Activated naive CD8-positive, alpha-beta T cell (primary cell): ENCODE measurements around the gene RBBP8NL.
"Not testable (repeated sequence)": the region's sequence is repeated elsewhere in the genome, so short reads cannot be mapped to it uniquely, and the experiment has no call there.

ENCODE experiments used
- H3K27ac Mint-ChIP-seq: one replicate; pipeline ENCODE4 v1.8.0; 2021; ENCODE audit warnings: mixed read lengths
- H3K27me3 Mint-ChIP-seq: one replicate; pipeline ENCODE4 v1.8.0; 2021; ENCODE audit warnings: mixed read lengths
- H3K36me3 Mint-ChIP-seq: one replicate; pipeline ENCODE4 v1.8.0; 2021; ENCODE audit warnings: mixed read lengths
- H3K4me1 Mint-ChIP-seq: one replicate; pipeline ENCODE4 v1.8.0; 2021; ENCODE audit warnings: low read depth, mixed read lengths
- H3K4me3 Mint-ChIP-seq: one replicate; pipeline ENCODE4 v1.8.0; 2021; ENCODE audit warnings: mild to moderate bottlenecking, mixed read lengths
- H3K9me3 Mint-ChIP-seq: one replicate; pipeline ENCODE4 v1.8.0; 2021; ENCODE audit warnings: low read depth, mixed read lengths

Gene RBBP8NL

GRCh38 chr20:62437927-62438326, 10.6 kb upstream of the RBBP8NL start:
- Mint-ChIP-seq H3K27me3 (peaks cover 16% of the 10 kb centered on the region), H3K9me3 (no peaks in the 10 kb centered on the region), H3K36me3 (no peaks in the 10 kb centered on the region), H3K4me3 (no peak overlapping the region), H3K27ac (no peak overlapping the region), H3K4me1 (no peaks in the 10 kb centered on the region)

DNA sequence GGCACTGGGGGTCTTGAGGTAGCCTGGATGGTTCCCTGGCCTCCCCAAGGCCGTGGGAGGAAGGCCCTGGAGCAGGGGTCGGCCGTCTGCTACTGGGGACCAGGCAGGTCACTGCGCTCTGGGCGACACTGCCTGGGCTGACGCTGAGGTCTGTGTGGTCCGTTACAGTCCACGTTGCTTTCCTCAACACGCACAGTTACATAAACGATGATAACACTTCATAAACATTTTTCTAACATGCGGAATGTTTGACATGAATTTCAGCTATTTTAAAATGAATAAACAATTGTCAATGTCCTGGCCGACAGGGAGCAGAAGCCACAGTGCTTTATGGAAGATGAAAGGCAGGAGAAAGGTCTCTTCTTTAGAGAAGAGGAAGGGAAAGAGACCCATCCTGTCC, 10.2 kb upstream of the RBBP8NL start:
- Mint-ChIP-seq H3K27me3 (peaks cover 16% of the 10 kb centered on the region), H3K27ac (no peak overlapping the region), H3K4me1 (no peaks in the 10 kb centered on the region)

GRCh38 chr20:62436692-62437091, 9.4 kb upstream of the RBBP8NL start:
- no peaks in the 10 kb centered on the region for H3K4me1 Mint-ChIP-seq
- no peak overlapping the region for H3K4me3 Mint-ChIP-seq
- no peaks in the 10 kb centered on the region for H3K9me3 Mint-ChIP-seq
- peaks cover 16% of the 10 kb centered on the region for H3K27me3 Mint-ChIP-seq
- no peaks in the 10 kb centered on the region for H3K36me3 Mint-ChIP-seq
- H3K27ac Mint-ChIP-seq, result no peak overlapping the region

More for the DNA sequence above, 10.2 kb upstream of the RBBP8NL start:
- Mint-ChIP-seq H3K36me3 (no peaks in the 10 kb centered on the region), H3K4me3 (no peak overlapping the region), H3K9me3 (no peaks in the 10 kb centered on the region)

GRCh38 chr20:62433658-62434497, 6.5 kb upstream of the RBBP8NL start:
- no peak overlapping the region for H3K27ac Mint-ChIP-seq
- no peaks in the 10 kb centered on the region for H3K36me3 Mint-ChIP-seq
- no peaks in the 10 kb centered on the region for H3K4me1 Mint-ChIP-seq
- H3K27me3 Mint-ChIP-seq, result peaks cover 20% of the 10 kb centered on the region
- no peak overlapping the region for H3K4me3 Mint-ChIP-seq
- H3K9me3 Mint-ChIP-seq, result no peaks in the 10 kb centered on the region

GRCh38 chr20:62430866-62431447, 3.6 kb upstream of the RBBP8NL start:
- Mint-ChIP-seq H3K4me1 (no peaks in the 10 kb centered on the region), H3K9me3 (no peaks in the 10 kb centered on the region), H3K4me3 (no peak overlapping the region), H3K36me3 (no peaks in the 10 kb centered on the region), H3K27me3 (peaks cover 22% of the 10 kb centered on the region), H3K27ac (no peak overlapping the region)

DNA sequence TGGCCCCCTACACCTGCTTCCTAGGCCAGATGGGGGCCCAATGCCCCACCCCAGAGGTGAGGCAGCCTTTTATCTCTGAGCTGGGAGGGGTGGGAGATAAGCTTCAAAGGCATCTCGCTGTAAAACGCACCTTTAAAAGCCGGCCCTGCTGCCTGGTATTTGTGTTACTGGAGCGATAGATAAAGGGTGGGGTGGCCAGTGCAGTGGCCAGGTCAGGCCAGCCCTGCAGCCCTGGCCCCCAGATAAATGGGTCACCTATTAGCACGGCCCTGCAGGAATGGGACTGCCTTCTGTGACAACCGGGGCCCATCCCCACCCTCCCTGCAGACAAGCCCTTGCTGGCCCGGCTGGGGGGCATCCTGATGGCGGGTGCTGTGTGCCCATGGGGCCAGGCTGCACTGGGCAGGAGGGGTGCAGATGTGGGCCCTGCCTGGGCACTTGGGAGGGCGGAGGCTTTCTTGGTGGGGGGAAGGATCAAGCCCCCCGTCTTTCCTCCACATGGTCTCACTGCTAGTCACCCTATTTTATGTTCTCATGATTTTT, 3.0 kb upstream of the RBBP8NL start:
- no peak overlapping the region for H3K4me3 Mint-ChIP-seq
- H3K27ac Mint-ChIP-seq, result no peak overlapping the region
- H3K36me3 Mint-ChIP-seq, result no peaks in the 10 kb centered on the region
- no peaks in the 10 kb centered on the region for H3K9me3 Mint-ChIP-seq
- H3K4me1 Mint-ChIP-seq, result no peaks in the 10 kb centered on the region
- peaks cover 17% of the 10 kb centered on the region for H3K27me3 Mint-ChIP-seq

- Mint-ChIP-seq H3K9me3 (no peaks in the 10 kb centered on the region), H3K4me3 (no peak overlapping the region), H3K27ac (no peak overlapping the region), H3K4me1 (no peaks in the 10 kb centered on the region), H3K27me3 (peaks cover 12% of the 10 kb centered on the region), H3K36me3 (no peaks in the 10 kb centered on the region)
Measured at GRCh38 chr20:62429455-62430310, 2.3 kb upstream of the RBBP8NL start.

- Mint-ChIP-seq H3K27me3 (peaks cover 6% of the 10 kb centered on the region), H3K9me3 (no peaks in the 10 kb centered on the region), H3K4me1 (no peaks in the 10 kb centered on the region)
Measured at GRCh38 chr20:62428396-62429295, 1.3 kb upstream of the RBBP8NL start.

GRCh38 chr20:62428002-62428372, 648 bp upstream of the RBBP8NL start:
- Mint-ChIP-seq H3K36me3 (no peaks in the 10 kb centered on the region), H3K27me3 (peaks cover 6% of the 10 kb centered on the region), H3K4me1 (no peaks in the 10 kb centered on the region), H3K27ac (no peak overlapping the region), H3K9me3 (no peaks in the 10 kb centered on the region), H3K4me3 (no peak overlapping the region)

More at GRCh38 chr20:62428396-62429295, 1.3 kb upstream of the RBBP8NL start:
- no peak overlapping the region for H3K4me3 Mint-ChIP-seq
- H3K36me3 Mint-ChIP-seq, result no peaks in the 10 kb centered on the region
- H3K27ac Mint-ChIP-seq, result no peak overlapping the region

DNA sequence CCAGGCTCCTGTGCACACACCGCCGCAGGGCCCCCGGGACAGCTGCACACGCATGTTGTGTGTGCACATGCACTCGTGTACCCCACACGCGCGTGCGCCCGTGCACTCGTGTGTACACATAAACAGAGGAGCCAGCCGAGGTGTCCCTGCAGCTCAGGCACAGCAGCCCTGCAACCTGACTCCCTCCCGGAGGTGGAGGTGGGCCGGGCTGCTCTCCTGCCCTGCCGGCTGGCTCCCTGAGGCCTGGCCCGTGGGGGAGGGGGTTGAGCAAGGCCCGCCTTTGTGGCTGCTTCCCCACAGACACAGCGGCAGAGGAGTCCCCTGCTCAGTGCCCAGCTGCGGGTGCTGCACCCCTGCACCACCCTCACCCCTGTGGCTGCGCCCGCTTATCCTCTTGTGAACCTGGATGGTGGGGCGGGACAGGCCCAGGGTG, 624 bp downstream of the RBBP8NL start:
- H3K27me3 Mint-ChIP-seq, result peaks cover 6% of the 10 kb centered on the region
- no peaks in the 10 kb centered on the region for H3K36me3 Mint-ChIP-seq
- no peak overlapping the region for H3K4me3 Mint-ChIP-seq
- no peaks in the 10 kb centered on the region for H3K4me1 Mint-ChIP-seq
- no peaks in the 10 kb centered on the region for H3K9me3 Mint-ChIP-seq
- no peak overlapping the region for H3K27ac Mint-ChIP-seq

- not testable (repeated sequence) for H3K9me3 Mint-ChIP-seq, H3K27ac Mint-ChIP-seq, H3K27me3 Mint-ChIP-seq, H3K4me3 Mint-ChIP-seq, H3K4me1 Mint-ChIP-seq, H3K36me3 Mint-ChIP-seq
Measured at GRCh38 chr20:62426059-62426348, 1.3 kb downstream of the RBBP8NL start.

DNA sequence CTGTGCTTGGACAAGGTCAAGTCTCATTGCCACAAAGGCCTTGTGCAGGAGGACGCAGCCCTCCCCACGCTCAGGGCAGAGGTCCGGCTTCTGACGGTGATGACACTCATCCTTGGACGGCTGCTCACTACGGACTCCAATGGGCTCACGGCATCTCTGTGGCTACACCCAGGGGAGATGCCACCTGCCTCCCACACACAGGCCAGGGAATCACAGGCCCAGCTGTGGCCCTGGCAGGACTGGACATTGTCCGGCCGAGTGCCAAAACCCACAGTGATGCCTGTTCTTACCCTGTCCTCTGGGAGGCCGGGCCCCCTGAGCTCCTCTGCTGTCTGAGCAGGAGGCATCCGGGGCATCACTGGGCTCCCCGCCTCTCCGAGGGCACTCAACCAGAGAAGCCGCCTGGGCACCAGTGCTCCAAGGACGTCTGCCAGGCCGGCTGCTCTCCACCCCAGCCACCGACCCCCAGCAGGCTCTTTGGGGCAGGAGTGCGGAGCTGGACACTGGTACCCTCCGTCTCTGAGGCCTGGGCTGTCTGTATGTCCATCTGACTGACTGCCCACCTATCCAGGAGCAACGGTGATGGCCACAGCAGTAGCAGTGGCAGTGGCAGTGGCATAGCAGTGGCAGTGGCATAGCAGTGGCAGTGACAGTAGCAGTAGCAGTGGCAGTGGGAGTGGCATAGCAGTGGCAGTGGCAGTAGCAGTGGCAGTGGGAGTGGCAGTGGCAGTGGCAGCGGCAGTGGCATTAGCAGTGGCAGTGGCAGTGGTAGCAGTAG, 1.9 kb downstream of the RBBP8NL start:
- no peaks in the 10 kb centered on the region for H3K9me3 Mint-ChIP-seq
- peaks cover 3% of the 10 kb centered on the region for H3K27me3 Mint-ChIP-seq
- H3K36me3 Mint-ChIP-seq, result no peaks in the 10 kb centered on the region
- no peak overlapping the region for H3K27ac Mint-ChIP-seq
- no peak overlapping the region for H3K4me3 Mint-ChIP-seq
- H3K4me1 Mint-ChIP-seq, result no peaks in the 10 kb centered on the region

DNA sequence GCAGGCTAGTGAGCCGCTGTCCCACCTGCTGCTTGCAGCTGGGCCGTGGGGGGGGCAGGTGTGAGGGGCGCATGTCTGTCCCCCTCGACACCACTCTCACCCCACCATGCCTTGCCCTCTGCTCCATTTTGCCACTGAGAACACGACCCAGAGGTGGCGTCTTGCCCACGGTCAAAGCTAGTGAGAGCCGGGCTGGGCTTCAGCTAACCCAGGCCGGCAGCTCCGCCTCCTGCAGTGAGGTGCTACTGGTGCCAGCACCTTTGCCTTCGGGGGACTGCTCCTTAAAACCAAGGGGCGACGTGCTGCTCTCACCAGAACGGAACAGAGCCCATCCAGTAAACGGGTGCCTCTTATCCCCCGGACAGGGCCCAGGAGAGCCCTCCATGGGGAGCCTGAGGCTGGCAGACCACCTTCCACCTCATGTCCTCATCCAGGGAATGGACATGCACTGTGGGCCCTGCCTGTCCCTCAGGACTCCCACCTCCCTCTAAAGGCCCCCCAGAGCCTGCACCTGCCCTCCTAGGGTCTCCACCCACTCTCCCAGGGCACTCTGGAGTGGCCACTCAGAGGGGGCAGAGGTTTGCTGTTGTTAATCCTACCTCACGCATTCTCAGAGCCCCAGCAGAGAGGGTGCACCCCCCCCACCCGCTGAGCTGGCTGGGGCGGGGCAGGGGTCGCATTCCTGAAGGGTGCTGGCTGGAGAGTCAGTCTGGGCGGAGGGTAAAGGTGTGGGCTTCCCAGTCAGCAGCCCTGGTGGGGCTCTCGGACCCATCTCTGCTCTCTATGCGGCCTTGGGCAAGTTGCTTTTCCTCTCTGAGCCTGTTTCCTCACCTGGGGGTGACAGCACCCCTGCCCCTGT, 2.9 kb downstream of the RBBP8NL start:
- Mint-ChIP-seq H3K36me3 (no peaks in the 10 kb centered on the region), H3K27ac (no peak overlapping the region), H3K27me3 (peaks cover 5% of the 10 kb centered on the region), H3K4me3 (no peak overlapping the region), H3K9me3 (no peaks in the 10 kb centered on the region), H3K4me1 (no peaks in the 10 kb centered on the region)
